Measurements from ENCODE around the gene ITK.

ITK gene

GRCh38 chr5:157252711-157253465 is 72.2 kb downstream of the ITK start:
- DNase-seq, result no peak

- no peak for DNase-seq
Observed at GRCh38 chr5:157253547-157253946, 72.9 kb downstream of the ITK start.

- no peak for DNase-seq
Observed at GRCh38 chr5:157258450-157258849, 77.8 kb downstream of the ITK start.

GRCh38 chr5:157259699-157260098 is 79.1 kb downstream of the ITK start:
- DNase-seq, result no peak

DNA sequence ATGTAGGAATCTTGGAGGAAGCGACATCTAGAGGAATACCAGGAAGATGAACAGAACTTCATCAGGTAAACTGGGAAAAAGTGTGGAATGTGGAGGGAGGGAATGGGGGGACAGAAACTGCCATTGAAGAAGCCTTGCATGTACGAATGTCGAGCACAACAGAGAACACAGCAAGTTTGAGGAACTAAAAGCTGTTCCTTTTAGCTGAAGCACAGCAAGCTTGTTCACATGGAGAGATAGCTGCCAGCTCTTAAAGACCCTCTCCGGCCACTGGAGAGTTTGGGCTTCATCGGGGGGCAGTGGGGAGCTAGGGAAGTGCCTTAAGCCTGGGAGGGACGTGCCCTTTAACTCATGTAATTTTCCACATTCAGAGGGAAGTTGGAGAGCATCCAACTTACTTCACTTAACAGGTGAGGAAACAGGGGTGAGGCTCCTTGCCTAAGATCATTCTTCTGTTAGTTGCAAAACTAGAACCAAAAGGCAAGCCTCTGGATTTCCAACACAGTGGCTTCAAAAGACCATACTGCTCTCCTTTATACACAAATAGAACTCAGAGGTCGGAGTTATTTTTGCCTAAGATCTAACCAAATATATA is 83.0 kb downstream of the ITK start:
- no peak for DNase-seq

GRCh38 chr5:157265714-157266285 is 85.2 kb downstream of the ITK start, which contains the start of gene CYFIP2:
Gene CYFIP2, plus strand, starts transcription at chr5:157266123. Its CDS starts 19,239 bp downstream, at chr5:157285362.
- no peak for DNase-seq

DNA sequence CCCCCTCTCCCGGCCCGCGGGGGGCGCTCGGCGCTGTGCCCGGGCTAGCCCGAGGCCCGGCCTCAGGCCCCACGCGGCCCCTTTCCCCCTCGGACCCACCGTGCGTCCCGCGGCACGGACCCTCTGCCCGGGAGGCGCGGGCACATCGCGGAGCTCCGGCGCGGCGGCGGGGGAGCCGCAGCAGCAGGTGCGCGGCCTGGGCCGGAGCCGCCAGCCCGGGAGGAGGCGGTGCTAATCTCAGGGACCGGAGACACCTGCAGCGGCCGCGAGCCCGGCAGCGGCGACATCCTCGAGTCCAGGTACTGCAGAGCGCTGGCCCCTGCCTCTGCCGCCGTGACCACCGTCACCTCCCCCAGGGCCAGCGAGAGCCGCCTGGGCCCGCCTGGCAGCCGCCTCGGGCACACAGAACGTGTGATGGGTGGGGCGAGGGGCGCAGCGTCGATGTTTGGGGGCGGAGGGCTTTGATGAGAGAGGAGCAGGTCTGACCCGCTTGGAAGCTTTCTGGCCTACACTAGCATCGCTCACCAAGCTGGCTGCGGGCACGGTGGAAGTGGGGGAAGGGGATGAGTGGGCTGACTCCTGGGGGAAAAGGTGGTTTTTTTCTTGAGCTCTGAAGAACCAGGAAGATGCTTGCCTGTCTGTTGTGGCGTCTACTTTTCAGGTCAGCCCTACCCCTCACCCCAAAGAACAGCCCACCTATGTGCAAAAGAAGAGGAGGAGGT is 85.8 kb downstream of the ITK start:
- DNase-seq, result no peak

DNA sequence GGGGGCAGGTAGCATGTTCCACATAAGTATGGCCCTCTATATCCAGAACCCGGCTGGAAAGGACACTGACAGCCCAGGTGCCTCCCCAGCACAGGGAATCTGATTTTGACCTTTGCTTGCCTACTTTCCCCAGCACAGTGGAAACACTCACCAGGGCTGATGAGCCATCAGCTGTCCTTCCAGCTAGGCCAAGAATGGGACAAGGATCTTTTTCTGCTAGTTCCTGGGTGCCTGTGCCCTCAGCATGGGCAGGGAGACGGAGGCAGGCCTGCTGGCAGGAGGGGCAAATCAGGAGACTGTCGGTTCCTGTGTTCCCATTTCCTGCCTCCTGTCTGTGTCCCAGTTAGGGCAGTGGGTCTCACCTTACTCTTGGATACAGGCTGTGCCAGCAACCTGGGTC is 86.4 kb downstream of the ITK start:
- no peak for DNase-seq

GRCh38 chr5:157267761-157268480 is 87.3 kb downstream of the ITK start:
- DNase-seq, result no peak

DNA sequence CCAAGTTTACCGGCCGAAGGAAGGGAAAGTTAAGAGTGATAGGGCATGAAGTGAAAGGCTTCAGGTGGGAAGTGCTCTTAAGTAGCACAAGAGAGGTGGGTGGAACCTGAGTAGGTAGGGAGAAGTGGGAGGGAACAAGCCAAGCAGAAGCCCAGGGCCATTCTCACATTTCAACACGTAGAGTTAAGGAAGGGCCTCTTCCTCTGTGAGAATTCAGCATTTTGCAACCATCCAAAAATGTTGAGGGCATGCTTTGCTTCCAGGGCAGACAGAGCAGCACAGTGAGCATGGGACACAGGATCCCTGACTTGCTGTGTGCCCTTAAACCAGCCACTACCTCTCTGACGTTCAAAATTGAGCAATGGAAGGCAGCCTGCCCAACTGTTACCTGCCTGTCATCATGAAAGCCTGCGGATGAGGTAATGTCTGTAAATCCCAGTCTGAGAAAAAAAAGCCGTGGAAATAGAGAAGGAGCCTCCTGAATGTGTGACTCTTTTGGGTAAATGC is 88.6 kb downstream of the ITK start:
- no peak for DNase-seq

- DNase-seq, result no peak
Observed at GRCh38 chr5:157269761-157270272, 89.2 kb downstream of the ITK start.

DNA sequence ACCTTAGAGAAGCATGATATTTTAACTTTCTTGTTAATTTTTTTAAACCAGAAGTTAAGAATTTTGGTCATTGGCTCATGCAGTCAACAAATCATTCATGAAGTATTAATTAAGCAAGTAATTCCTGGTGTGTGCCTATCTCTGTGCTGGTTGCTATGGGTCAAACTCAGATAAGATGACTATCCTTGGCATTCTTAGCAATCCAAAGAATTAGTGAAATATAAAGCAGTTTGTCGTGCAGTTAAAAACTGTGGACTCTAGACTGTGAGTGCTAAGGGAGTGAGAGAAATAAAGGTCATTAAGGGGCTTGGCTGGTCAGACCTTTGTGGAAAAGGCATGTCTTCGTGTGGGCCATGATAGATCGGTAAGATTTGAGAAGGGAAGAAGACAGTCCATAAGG is 90.1 kb downstream of the ITK start:
- no peak for DNase-seq

DNA sequence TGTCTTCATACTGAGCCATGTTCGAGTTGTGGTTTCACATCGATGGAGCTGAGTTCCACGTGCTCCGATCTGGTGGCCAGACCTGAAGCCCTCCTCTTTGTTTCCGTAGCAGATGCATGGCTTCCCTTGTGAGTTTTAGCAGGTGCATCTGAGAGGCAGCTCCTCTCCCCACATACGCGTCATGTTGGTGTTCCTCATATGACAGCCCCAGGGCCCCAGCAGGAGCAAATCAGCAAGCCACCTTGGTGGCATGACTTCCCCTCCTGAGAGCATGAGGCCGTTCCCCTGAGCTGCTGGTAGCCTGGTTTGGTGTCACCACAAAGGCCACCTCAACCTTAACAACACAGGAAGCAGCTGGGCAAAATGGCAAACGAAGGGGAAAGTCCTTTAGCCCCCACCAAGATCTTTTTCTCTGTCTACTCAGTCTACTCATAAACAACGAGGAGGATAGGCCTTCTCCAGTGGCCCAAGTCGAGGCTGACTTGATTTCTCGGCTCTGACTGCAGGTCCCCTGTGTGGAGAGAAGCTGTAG is 91.2 kb downstream of the ITK start:
- DNase-seq, result no peak

DNA sequence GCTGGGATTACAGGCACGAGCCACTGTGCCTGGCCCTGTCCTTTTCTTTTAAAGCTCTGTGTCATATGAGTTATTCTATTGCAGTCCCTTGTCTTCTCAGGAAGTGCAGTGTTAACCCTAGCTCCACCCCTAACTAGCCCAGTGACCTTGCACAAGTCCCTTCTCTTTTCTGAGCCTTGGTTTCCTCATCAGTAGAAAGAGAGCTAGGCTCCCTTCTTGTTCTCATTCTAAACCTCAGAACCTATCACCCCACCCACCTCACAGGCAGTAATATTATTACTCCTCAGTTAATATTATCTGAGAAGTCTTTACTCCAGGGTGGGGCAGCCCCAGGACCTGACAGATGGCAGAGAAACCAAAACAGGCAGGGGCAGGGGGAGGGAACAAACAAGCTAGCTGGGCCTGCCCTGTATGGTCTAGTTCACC is 92.5 kb downstream of the ITK start:
- peak; percentile 78 for DNase-seq

DNA sequence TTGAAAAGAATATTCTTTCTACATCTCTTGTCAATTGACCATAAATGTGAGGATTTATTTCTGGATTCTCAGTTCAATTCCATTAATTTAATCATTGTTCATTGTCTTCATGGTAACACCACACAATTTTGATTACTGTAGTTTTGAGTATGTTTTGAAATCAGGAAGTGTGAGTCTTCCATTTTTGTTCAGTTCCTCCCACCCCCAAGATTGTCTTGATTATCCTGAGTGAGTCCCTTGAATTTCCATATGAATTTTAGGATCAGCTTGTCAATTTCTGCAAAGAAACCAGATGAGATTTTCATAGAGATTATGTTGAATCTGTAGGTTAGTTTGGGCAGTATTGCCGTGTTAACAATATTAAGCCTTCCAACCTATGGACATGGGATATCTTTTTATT is 94.8 kb downstream of the ITK start:
- no peak for DNase-seq

GRCh38 chr5:157278319-157279037 is 97.8 kb downstream of the ITK start:
- no peak for DNase-seq

DNA sequence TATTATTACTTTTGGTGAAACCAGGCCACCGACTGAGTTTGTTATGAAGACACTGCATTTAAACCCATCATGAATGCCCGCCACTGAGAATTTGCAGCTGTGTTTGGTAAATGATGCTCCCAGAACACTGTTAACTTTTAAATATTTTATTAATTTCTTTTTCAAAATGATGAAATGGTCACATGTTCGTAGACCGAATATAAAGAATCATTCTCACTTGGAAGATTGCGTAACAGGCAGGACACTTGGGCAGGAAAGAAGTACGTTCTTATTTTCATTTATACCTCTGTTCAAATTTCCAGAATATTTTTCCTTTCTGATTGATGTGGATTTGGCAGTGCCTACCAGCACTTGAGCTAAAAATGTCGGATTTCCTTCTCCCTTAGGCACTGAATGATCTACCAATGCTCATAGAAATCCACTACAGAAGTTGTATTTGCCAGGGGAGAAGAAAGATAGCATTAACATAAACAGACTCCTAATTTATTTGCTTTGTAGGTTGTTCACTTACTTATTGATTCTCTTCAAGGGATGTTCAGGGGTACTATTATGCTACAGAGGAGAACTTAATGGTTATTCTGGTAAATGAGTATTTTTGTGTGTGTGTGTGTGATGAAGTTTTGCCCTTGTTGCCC is 99.1 kb downstream of the ITK start:
- DNase-seq, result no peak

DNA sequence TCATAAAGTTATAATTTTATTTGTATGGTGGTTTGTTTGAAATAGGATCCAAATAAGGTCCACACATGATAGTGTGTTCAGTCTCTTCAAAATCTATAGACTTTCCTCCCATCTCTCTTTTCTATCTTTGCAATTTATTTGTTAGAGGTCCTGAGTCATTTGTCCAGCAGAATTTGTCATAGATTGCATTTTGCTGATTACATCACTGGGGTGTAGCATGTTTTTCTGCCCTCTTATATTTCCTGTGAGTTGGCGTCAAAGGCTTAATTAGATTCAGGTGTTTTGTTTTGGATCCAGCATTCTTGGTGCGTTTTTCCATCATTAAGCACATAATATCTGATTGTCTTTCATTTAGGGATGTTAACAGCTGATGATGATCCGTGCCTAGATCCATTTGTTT is 100.3 kb downstream of the ITK start:
- no peak for DNase-seq

DNA sequence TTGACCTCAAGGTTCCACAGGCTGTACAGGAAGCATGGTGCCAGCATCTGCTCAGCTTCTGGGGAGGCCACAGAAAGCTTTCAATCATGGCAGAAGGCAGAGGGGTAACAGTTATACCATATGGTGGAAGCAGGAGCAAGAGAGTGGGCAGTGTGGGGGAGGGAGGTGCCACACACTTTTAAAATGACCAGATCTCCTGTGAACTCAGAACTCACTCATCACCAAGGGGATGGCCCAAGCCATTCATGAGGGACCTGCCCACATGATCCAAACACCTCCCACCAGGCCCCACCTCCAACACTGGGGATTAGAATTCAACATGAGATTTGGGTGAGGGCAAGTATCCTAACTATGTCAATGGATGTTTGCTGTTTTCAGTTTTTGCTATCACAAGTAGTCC is 101.5 kb downstream of the ITK start:
- no peak for DNase-seq

- no peak for DNase-seq
Observed at GRCh38 chr5:157283434-157283833, 102.8 kb downstream of the ITK start.
